ENCODE data around the gene CFAP298. TPM values are rescaled to one million over a fixed set of nuclear protein-coding genes. Genes with fewer than 3 reads are reported as not detected.

Gene CFAP298
- polyA plus RNA-seq, 3 donors = 18.7 to 28.7 (median 26.5) TPM

DNA sequence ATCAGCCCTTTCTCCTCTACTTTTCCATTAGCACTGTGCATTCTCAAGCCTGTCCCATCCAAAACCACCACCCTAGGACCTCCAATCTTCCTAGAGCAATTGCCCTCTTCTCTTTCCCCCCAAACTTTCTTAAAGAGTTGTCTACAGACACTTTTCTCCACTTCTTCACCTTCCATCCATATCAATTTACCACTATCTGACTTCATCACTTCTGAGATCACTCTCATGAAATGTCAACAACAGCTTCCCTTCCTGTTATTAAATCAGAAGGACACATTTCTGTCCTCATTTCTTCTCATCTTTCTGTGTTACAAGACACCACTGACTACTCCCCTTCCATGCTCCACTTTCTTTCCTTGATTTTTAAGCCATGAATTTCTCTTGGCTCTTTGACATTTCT, 36.0 kb upstream of the CFAP298 start:
- H4K20me1 ChIP-seq (ENCODE audit: insufficient read depth, low read length) = no peaks in the 10 kb centered on the region
- H3K4me3 Mint-ChIP-seq = no peak overlapping the region
- no peaks in the 10 kb centered on the region for H3K4me1 Mint-ChIP-seq
- intact Hi-C loops (cut with micrococcal nuclease) = no loop called here
- no peak overlapping the region for H3K4me2 ChIP-seq (replicated peaks; ENCODE audit: extremely low read depth, low read length, poor library complexity, severe bottlenecking)
- peaks cover 85 to 100% of the 10 kb centered on the region in 2 donors for H3K36me3 ChIP-seq (replicated peaks in 1 of 2; ENCODE audit: control insufficient read depth in 1 of 2, insufficient read depth in 2 of 2, low read length in 2 of 2)
- H3K36me3 Mint-ChIP-seq = peaks cover 44 to 53% of the 10 kb centered on the region in 2 donors
- no peak overlapping the region for H3K27ac ChIP-seq (ENCODE audit: low read depth in 1 of 2, low read length in 2 of 2)
- no peaks in the 10 kb centered on the region for H3K4me1 ChIP-seq (ENCODE audit: control insufficient read depth in 1 of 2, insufficient read depth in 2 of 2, low read length in 2 of 2)
- H3K9ac ChIP-seq (ENCODE audit: insufficient read depth, low read length, poor library complexity, severe bottlenecking) = no peak overlapping the region
- H3K27me3 Mint-ChIP-seq (ENCODE audit: low read depth in 3 of 3) = no peaks in the 10 kb centered on the region
- H3K4me3 ChIP-seq (replicated peaks in 1 of 3; ENCODE audit: low read depth in 2 of 3, low read length in 3 of 3) = no peak overlapping the region
- no peak overlapping the region for H3K27ac Mint-ChIP-seq
- H3K27me3 ChIP-seq (ENCODE audit: control insufficient read depth in 2 of 2, insufficient read depth in 2 of 2, low read length in 2 of 2) = no peaks in the 10 kb centered on the region
- no peak for DNase-seq
- H3K9me3 ChIP-seq (replicated peaks in 1 of 2; ENCODE audit: control insufficient read depth in 1 of 2, insufficient read depth in 1 of 2, low read length in 2 of 2) = no peaks in the 10 kb centered on the region
- no peaks in the 10 kb centered on the region for H3K79me2 ChIP-seq (ENCODE audit: insufficient read depth, low read length)
- no peak for TF ChIP-seq CTCF (IDR thresholded peaks at IDR 0.05)
- no peak overlapping the region for H2AFZ ChIP-seq (ENCODE audit: insufficient read depth, low read depth, low read length, poor library complexity, severe bottlenecking)
- H3K9me3 Mint-ChIP-seq = no peaks in the 10 kb centered on the region

DNA sequence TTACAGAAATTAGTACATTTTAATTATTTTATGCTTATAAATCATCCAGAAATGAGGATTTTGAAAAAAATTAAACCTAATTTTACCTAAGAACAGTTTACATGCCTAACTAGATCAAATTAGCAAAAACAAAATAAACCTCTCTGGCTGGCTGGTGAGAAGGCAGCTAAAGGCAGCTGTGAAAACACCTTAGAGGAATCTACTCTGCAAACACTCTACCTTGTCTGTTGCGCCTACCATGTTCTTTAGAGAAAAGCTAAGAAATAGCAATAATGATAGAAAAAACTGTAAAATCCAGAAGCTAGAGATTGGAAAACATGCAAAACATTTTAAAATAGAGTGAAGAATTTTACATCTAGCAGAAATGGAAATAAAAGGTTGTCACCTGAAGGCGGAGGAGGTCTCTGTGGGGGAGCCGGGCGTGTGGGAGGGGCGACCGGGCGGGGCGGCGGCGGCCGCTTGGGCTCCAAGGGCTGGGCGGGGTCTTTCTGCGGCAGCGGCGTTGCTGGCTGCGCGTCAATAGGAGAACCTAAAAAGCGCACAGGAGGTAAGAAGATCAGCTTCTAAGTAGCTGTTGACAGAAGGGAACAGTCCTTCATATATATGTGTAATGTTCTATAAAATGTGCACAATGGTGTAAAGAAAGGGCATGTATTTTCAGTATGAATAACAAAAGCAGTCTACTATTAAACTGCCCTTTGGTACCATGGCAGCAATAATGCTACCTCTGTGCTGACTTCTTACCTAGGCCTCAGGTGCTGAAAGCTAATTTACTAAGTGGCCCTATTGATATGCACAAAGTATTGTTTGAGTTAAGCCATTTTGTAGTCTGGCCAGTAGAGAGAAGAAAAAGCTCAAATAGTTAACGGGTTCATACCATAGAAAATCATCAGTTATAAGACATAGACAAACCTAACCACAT, 33.3 kb upstream of the CFAP298 start:
- Mint-ChIP-seq H3K4me3 (no peak overlapping the region), H3K9me3 (no peaks in the 10 kb centered on the region), H3K4me1 (no peaks in the 10 kb centered on the region), H3K27me3 (ENCODE audit: low read depth in 3 of 3) (no peaks in the 10 kb centered on the region), H3K36me3 (peaks cover 51 to 55% of the 10 kb centered on the region in 2 donors), H3K27ac (no peak overlapping the region)
- Histone ChIP-seq H4K20me1 (ENCODE audit: insufficient read depth, low read length) (no peaks in the 10 kb centered on the region), H3K9ac (ENCODE audit: insufficient read depth, low read length, poor library complexity, severe bottlenecking) (no peak overlapping the region), H3K4me2 (replicated peaks; ENCODE audit: extremely low read depth, low read length, poor library complexity, severe bottlenecking) (no peak overlapping the region), H3K4me3 (replicated peaks in 1 of 3; ENCODE audit: low read depth in 2 of 3, low read length in 3 of 3) (no peak overlapping the region), H3K27ac (ENCODE audit: low read depth in 1 of 2, low read length in 2 of 2) (no peak overlapping the region), H3K9me3 (replicated peaks in 1 of 2; ENCODE audit: control insufficient read depth in 1 of 2, insufficient read depth in 1 of 2, low read length in 2 of 2) (no peaks in the 10 kb centered on the region), H3K27me3 (ENCODE audit: control insufficient read depth in 2 of 2, insufficient read depth in 2 of 2, low read length in 2 of 2) (no peaks in the 10 kb centered on the region), H3K79me2 (ENCODE audit: insufficient read depth, low read length) (no peaks in the 10 kb centered on the region), H3K4me1 (ENCODE audit: control insufficient read depth in 1 of 2, insufficient read depth in 2 of 2, low read length in 2 of 2) (no peaks in the 10 kb centered on the region), H3K36me3 (replicated peaks in 1 of 2; ENCODE audit: control insufficient read depth in 1 of 2, insufficient read depth in 2 of 2, low read length in 2 of 2) (peaks cover 90 to 100% of the 10 kb centered on the region in 2 donors), H2AFZ (ENCODE audit: insufficient read depth, low read depth, low read length, poor library complexity, severe bottlenecking) (no peak overlapping the region)
- intact Hi-C loops (cut with micrococcal nuclease) = no loop called here
- WGBS (ENCODE audit: insufficient coverage) = 92% methylated on average over 14 of the region's 19 CpGs
- DNase-seq = no peak
- no peak for TF ChIP-seq CTCF (IDR thresholded peaks at IDR 0.05)

All from CD14-positive monocyte (primary cell).